HepG2 (cell line): ENCODE results near the gene FASTKD1. TPM values are rescaled to one million over a fixed set of nuclear protein-coding genes. Genes with fewer than 3 reads are reported as not detected.

ENCODE experiments used
- CEBPG ChIP-seq: IDR thresholded peaks from 2 replicates; pipeline ENCODE4 v1.6.1; 2016
- HOXA5 ChIP-seq: sonication (generic); formaldehyde crosslinking; IDR thresholded peaks from 2 replicates; pipeline ENCODE4 v1.4.0; 2020; ENCODE audit warnings: missing genetic modification reagents
- MXD4 ChIP-seq: IDR thresholded peaks from 2 replicates; pipeline ENCODE4 v1.6.1; 2016; ENCODE audit warnings: mild to moderate bottlenecking, missing biosample characterization, missing genetic modification reagents
- NFATC3 ChIP-seq: sonication (generic); formaldehyde crosslinking; IDR thresholded peaks from 2 replicates; pipeline ENCODE4 v1.5.1; 2020; ENCODE audit warnings: mild to moderate bottlenecking, missing genetic modification reagents
- PCBP1 ChIP-seq: fragments of 200-400 bp; formaldehyde crosslinking; IDR thresholded peaks from 2 replicates; pipeline ENCODE4 v1.6.1; 2017; ENCODE audit warnings: mild to moderate bottlenecking, low read depth, low read length, borderline replicate concordance
- RBM22 ChIP-seq: fragments of 200-400 bp; formaldehyde crosslinking; optimal IDR thresholded peaks from 2 replicates; pipeline ENCODE3; 2017; ENCODE audit warnings: mild to moderate bottlenecking, low read length, moderate library complexity
- RBM39 ChIP-seq: fragments of 200-400 bp; formaldehyde crosslinking; IDR thresholded peaks from one replicate; pipeline ENCODE4 v1.6.1; 2018; ENCODE audit warnings: antibody characterized with exemption, mild to moderate bottlenecking, low read depth, low read length; ENCODE audit not compliant: poor library complexity, severe bottlenecking
- SNAPC2 ChIP-seq: sonication (generic); formaldehyde crosslinking; IDR thresholded peaks from 2 replicates; pipeline ENCODE4 v1.8.1; 2022; ENCODE audit warnings: mild to moderate bottlenecking, missing genetic modification reagents
- STAG1 ChIP-seq: sonication (generic); formaldehyde crosslinking; IDR thresholded peaks from 2 replicates; pipeline ENCODE4 v1.4.0; 2020; ENCODE audit warnings: missing genetic modification reagents
- ZBTB21 ChIP-seq: sonication (generic); formaldehyde crosslinking; IDR thresholded peaks from 2 replicates; pipeline ENCODE4 v1.4.0; 2020; ENCODE audit warnings: missing genetic modification reagents
- ZFP90 ChIP-seq: sonication (generic); formaldehyde crosslinking; IDR thresholded peaks from 2 replicates; pipeline ENCODE4 v1.8.0; 2022; ENCODE audit warnings: missing genetic modification reagents, mild to moderate bottlenecking, inconsistent platforms, borderline replicate concordance
- ZNF253 ChIP-seq: sonication (generic); formaldehyde crosslinking; IDR thresholded peaks from 2 replicates; pipeline ENCODE4 v1.8.0; 2022; ENCODE audit warnings: mild to moderate bottlenecking, missing genetic modification reagents, borderline replicate concordance
- ZNF746 ChIP-seq: sonication (generic); formaldehyde crosslinking; IDR thresholded peaks from 2 replicates; pipeline ENCODE4 v1.8.0; 2022; ENCODE audit warnings: mild to moderate bottlenecking, missing genetic modification reagents
- polyA plus RNA-seq, 8 experiments: library from polyadenylated mRNA; depleted of rRNA in 3 of 8; stranded (reverse) in 7 of 8; unstranded in 1 of 8; fragments of >200 nt; fragmentation: Illumina TruSeq in 4 of 8; extraction: Trizol in 4 of 8; gene quantifications; 2 replicates each; pipeline versions ENCODE4 v1.2.1 to v1.2.3, GENCODE V29; 2011 to 2016; ENCODE audit warnings: low read depth in 4 of 8, missing spikeins in 1 of 8, mixed read lengths in 1 of 8; ENCODE audit not compliant: insufficient read depth in 1 of 8
- total RNA-seq, 5 experiments: library from RNA; depleted of rRNA; stranded (reverse); fragments of >200 nt; fragmentation: Illumina TruSeq; extraction: Trizol; gene quantifications; 2 replicates each; pipeline ENCODE4 v1.2.3, GENCODE V29; 2016; ENCODE audit warnings: low read depth in 1 of 5
- TF ChIP-seq, protein P1 (sequence below): sonication (generic); formaldehyde crosslinking; IDR thresholded peaks from 2 replicates; pipeline ENCODE4 v1.4.0; 2020; ENCODE audit warnings: missing genetic modification reagents
- TF ChIP-seq, protein P2 (sequence below): sonication (generic); formaldehyde crosslinking; IDR thresholded peaks from 2 replicates; pipeline ENCODE4 v1.5.0; 2020; ENCODE audit warnings: missing genetic modification reagents, mild to moderate bottlenecking, borderline replicate concordance
- TF ChIP-seq, protein P3 (sequence below): sonication (generic); formaldehyde crosslinking; IDR thresholded peaks from 2 replicates; pipeline ENCODE4 v1.4.0; 2020; ENCODE audit warnings: missing genetic modification reagents; ENCODE audit errors: not compliant biosample characterization
- TF ChIP-seq, protein P4 (sequence below): sonication (generic); formaldehyde crosslinking; IDR thresholded peaks from 2 replicates; pipeline ENCODE4 v1.4.0; 2020; ENCODE audit warnings: mild to moderate bottlenecking, missing genetic modification reagents
- TF ChIP-seq, protein P5 (sequence below): IDR thresholded peaks from 2 replicates; pipeline ENCODE4 v1.6.1; 2016; ENCODE audit warnings: low read depth, control low read depth

The FASTKD1 gene
- total and polyA plus RNA-seq, 2 of the 13 experiments (the other 11 are each of a cell fraction or from before 2014, with no cell fraction given) = 35.0 to 38.0 TPM

DNA sequence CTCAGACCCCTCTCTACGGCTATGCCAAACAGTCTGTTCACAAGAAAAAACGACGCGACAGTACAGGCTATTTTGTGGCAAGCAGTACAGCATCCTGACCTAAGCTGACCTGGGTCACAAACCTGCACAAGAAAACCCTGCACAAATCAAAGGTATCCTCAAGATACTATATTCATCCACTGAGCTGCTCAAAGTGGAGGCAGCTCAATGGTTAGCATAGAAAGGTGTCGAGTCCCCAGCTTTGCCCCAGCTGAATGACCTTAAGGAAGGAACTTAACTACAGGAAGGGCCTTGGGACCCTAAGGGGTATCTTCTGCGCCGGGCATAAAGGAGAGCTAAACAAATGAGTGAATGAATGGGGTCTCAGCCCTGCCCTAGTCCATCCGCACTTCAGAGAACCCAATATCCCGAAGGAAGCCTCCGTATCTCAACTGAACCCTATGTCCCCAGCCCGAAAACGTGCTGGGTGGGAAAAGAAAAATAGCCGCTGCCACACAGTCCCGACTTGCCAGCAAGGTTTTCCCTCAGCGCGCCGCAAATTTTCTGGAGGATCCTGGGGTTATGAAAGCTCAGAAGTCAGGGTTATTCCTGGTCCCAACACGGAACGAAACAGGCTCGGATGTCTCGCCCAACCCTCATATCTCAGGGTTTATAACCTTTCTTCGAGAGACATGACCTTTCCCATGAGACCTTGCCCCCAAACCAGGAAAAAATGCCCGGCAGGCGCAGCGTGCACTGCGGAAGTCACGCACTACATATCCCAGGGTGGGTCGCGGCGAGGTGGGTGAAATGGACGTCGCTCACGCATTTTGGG, at the start of gene FASTKD1 (continued):
- TF ChIP-seq PCBP1 = no peak
- TF ChIP-seq STAG1 = 0 out of 2 replicates have a peak, but pooled peaks have one; percentile 30
- 0 out of 2 replicates have a peak, but pooled peaks have one; percentile 51 for TF ChIP-seq SNAPC2 (CRISPR knock-in tag)
- TF ChIP-seq, protein P1, sequence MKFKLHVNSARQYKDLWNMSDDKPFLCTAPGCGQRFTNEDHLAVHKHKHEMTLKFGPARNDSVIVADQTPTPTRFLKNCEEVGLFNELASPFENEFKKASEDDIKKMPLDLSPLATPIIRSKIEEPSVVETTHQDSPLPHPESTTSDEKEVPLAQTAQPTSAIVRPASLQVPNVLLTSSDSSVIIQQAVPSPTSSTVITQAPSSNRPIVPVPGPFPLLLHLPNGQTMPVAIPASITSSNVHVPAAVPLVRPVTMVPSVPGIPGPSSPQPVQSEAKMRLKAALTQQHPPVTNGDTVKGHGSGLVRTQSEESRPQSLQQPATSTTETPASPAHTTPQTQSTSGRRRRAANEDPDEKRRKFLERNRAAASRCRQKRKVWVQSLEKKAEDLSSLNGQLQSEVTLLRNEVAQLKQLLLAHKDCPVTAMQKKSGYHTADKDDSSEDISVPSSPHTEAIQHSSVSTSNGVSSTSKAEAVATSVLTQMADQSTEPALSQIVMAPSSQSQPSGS (CRISPR knock-in tag) = peak; percentile 90
- TF ChIP-seq ZNF253 (CRISPR knock-in tag) = peak; percentile 88
- TF ChIP-seq, protein P2, sequence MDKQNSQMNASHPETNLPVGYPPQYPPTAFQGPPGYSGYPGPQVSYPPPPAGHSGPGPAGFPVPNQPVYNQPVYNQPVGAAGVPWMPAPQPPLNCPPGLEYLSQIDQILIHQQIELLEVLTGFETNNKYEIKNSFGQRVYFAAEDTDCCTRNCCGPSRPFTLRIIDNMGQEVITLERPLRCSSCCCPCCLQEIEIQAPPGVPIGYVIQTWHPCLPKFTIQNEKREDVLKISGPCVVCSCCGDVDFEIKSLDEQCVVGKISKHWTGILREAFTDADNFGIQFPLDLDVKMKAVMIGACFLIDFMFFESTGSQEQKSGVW = no peak
- peak; percentile 88; the same call in 1 of the 2 replicates for TF ChIP-seq HOXA5
- TF ChIP-seq RBM22 = no peak
- TF ChIP-seq ZBTB21 (CRISPR knock-in tag) = peak; percentile 59; the same call in 1 of the 2 replicates
- peak; percentile 77 for TF ChIP-seq MXD4 (CRISPR knock-in tag)
- TF ChIP-seq, protein P3, sequence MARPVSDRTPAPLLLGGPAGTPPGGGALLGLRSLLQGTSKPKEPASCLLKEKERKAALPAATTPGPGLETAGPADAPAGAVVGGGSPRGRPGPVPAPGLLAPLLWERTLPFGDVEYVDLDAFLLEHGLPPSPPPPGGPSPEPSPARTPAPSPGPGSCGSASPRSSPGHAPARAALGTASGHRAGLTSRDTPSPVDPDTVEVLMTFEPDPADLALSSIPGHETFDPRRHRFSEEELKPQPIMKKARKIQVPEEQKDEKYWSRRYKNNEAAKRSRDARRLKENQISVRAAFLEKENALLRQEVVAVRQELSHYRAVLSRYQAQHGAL (CRISPR knock-in tag) = peak; percentile 86
- TF ChIP-seq ZFP90 (CRISPR knock-in tag) = peak; percentile 85; the same call in 1 of the 2 replicates
- TF ChIP-seq, protein P4, sequence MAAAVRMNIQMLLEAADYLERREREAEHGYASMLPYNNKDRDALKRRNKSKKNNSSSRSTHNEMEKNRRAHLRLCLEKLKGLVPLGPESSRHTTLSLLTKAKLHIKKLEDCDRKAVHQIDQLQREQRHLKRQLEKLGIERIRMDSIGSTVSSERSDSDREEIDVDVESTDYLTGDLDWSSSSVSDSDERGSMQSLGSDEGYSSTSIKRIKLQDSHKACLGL (CRISPR knock-in tag) = no peak
- no peak for TF ChIP-seq ZNF746
- TF ChIP-seq CEBPG = peak; percentile 77
- peak; percentile 95; the same call in 1 of the 2 replicates for TF ChIP-seq NFATC3 (CRISPR knock-in tag)
- TF ChIP-seq RBM39 = peak; percentile 61
- TF ChIP-seq, protein P5, sequence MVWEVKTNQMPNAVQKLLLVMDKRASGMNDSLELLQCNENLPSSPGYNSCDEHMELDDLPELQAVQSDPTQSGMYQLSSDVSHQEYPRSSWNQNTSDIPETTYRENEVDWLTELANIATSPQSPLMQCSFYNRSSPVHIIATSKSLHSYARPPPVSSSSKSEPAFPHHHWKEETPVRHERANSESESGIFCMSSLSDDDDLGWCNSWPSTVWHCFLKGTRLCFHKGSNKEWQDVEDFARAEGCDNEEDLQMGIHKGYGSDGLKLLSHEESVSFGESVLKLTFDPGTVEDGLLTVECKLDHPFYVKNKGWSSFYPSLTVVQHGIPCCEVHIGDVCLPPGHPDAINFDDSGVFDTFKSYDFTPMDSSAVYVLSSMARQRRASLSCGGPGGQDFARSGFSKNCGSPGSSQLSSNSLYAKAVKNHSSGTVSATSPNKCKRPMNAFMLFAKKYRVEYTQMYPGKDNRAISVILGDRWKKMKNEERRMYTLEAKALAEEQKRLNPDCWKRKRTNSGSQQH (CRISPR knock-in tag) = peak; percentile 91
